Endothelial cell (in vitro differentiated cells): Measurements from ENCODE around the gene TAF3. TPM values are rescaled to one million over a fixed set of nuclear protein-coding genes. Genes with fewer than 3 reads are reported as not detected.

Experiments used
- DNase-seq: peaks from one replicate; pipeline ENCODE4 v3.0.0; 2021; ENCODE audit warnings: low spot score
- H3K27ac Mint-ChIP-seq: one replicate; pipeline ENCODE4 v1.8.0; 2021; ENCODE audit warnings: mixed read lengths, inconsistent platforms; ENCODE audit not compliant: unreplicated experiment
- H3K27me3 Mint-ChIP-seq: one replicate; pipeline ENCODE4 v1.8.0; 2021; ENCODE audit warnings: mild to moderate bottlenecking, moderate library complexity, mixed read lengths, inconsistent platforms; ENCODE audit not compliant: unreplicated experiment
- H3K36me3 Mint-ChIP-seq: one replicate; pipeline ENCODE4 v1.8.0; 2021; ENCODE audit warnings: mild to moderate bottlenecking, low read depth, mixed read lengths, inconsistent platforms; ENCODE audit not compliant: unreplicated experiment
- H3K4me1 Mint-ChIP-seq: one replicate; pipeline ENCODE4 v1.8.0; 2021; ENCODE audit warnings: mild to moderate bottlenecking, mixed read lengths, inconsistent platforms; ENCODE audit not compliant: unreplicated experiment
- H3K4me3 Mint-ChIP-seq: one replicate; pipeline ENCODE4 v1.8.0; 2021; ENCODE audit warnings: mild to moderate bottlenecking, mixed read lengths, inconsistent platforms; ENCODE audit not compliant: unreplicated experiment
- H3K9me3 Mint-ChIP-seq: one replicate; pipeline ENCODE4 v1.8.0; 2021; ENCODE audit warnings: mixed read lengths, inconsistent platforms; ENCODE audit not compliant: unreplicated experiment
- total RNA-seq: library from RNA; stranded (reverse); fragmentation: NEBNext Ultra II Directional; extraction: Animal tissue kit (Norgen Biotek cat#: 25700); gene quantifications from one replicate; pipeline ENCODE4 v1.2.1, GENCODE V29; 2021; ENCODE audit not compliant: unreplicated experiment
- TF ChIP-seq, protein P1 (sequence below): fragments of 200-600 bp; sonication (generic); IDR thresholded peaks from one replicate; pipeline ENCODE4 v1.5.0; 2021; ENCODE audit warnings: antibody characterized with exemption; ENCODE audit not compliant: unreplicated experiment

TAF3 gene
- total RNA-seq, 1 donor from 2014 or later = 12.4 TPM

DNA sequence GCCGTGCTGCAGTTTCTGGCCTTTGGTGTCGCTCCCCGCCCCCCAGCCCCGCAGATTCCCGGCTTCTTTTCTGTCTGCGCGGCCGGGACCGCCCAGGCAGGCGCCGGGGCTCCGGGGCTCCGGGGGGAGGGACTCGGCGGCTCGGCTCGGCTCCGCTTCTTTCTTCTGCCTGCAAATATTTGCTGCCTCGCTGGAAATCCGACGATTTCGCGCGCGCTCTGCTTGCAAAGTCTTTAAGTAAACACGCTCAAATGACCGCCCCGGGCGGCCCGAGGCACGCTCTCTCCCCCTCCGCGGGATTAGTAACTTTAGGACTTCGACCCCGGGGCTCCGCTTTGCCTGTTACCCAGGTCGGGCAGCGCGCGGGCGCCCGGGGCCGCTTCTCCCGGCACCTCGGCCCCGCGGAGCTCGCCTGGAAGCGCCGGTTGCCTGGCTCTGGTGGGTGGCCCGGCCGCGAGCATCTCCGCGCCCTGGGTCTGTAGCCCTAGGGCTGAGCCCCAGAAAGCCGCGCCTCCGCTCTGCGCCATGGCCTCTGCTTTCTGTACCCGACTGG lies 232.3 kb downstream of the TAF3 start:
- H3K36me3 Mint-ChIP-seq = no peaks in the 10 kb centered on the region
- H3K4me1 Mint-ChIP-seq = peaks cover 46% of the 10 kb centered on the region
- H3K27ac Mint-ChIP-seq = no peak overlapping the region
- DNase-seq = no peak
- TF ChIP-seq, protein P1, sequence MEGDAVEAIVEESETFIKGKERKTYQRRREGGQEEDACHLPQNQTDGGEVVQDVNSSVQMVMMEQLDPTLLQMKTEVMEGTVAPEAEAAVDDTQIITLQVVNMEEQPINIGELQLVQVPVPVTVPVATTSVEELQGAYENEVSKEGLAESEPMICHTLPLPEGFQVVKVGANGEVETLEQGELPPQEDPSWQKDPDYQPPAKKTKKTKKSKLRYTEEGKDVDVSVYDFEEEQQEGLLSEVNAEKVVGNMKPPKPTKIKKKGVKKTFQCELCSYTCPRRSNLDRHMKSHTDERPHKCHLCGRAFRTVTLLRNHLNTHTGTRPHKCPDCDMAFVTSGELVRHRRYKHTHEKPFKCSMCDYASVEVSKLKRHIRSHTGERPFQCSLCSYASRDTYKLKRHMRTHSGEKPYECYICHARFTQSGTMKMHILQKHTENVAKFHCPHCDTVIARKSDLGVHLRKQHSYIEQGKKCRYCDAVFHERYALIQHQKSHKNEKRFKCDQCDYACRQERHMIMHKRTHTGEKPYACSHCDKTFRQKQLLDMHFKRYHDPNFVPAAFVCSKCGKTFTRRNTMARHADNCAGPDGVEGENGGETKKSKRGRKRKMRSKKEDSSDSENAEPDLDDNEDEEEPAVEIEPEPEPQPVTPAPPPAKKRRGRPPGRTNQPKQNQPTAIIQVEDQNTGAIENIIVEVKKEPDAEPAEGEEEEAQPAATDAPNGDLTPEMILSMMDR = no peak
- no peaks in the 10 kb centered on the region for H3K9me3 Mint-ChIP-seq
- H3K27me3 Mint-ChIP-seq = peaks cover 41% of the 10 kb centered on the region
- H3K4me3 Mint-ChIP-seq = peak overlapping the region; percentile 85

DNA sequence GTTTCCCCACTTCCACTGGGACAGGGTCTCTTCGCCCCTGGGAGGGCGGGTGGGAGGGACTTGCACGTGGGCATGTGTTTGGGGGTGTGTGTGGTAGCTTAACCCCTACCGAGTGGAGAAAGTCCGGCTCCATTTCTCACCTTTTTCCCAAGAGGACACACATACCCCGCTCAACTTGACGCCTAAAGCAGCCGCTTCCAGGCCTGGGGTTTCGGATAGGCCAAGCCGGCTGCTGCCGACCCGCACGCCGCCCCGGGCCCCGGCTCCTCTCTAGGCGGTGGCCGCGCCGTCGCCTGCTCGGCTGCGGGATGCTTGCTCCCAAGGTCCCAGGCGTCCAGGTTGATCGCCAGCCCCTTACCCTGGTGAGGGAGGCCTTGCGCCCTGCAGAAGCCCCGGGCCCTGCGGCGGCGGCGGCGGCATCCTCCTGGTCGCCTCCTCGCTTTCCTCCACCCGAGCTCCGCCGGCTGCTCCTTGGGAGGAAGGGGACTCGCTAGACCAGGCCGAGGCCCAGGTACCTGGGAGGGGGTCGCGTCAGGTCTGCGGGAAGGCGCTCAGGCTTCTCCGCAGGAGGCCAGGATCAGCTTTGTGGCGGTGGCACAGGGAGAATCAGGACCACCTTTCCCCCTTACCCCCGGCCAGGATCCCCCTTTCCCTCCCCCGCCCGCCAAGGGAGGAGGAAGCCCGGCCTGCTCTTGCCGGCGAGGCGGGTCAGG lies 233.0 kb downstream of the TAF3 start:
- DNase-seq = no peak
- TF ChIP-seq, protein P1 = no peak
- Mint-ChIP-seq H3K9me3 (no peaks in the 10 kb centered on the region), H3K4me1 (peaks cover 40% of the 10 kb centered on the region), H3K27me3 (peaks cover 36% of the 10 kb centered on the region), H3K36me3 (peaks cover under 1% of the 10 kb centered on the region), H3K27ac (no peak overlapping the region), H3K4me3 (no peak overlapping the region)

DNA sequence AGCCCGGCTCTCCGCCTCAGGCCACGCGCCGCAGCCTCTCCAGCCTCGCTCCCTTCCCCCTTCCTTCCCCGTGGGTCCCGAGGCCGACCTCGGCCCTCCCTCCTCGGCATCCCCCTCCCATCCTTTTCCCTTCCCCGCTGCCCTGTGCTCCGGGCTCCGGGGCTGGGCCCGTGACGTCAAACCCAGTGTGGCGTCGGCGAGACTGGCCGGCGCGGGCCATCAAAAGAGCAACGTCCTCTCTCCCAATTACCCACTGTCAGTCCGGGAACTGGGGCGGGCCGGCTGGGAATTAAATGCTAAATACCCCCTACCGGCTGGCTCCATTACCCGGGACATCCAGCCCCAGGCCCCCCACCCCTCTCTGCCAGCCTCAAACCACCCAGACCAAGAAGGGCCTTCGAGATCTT lies 233.5 kb downstream of the TAF3 start:
- peaks cover 33% of the 10 kb centered on the region for H3K27me3 Mint-ChIP-seq
- peak overlapping the region; percentile 87 for H3K4me3 Mint-ChIP-seq
- peaks cover 40% of the 10 kb centered on the region for H3K4me1 Mint-ChIP-seq
- TF ChIP-seq, protein P1 = no peak
- H3K9me3 Mint-ChIP-seq = no peaks in the 10 kb centered on the region
- H3K27ac Mint-ChIP-seq = no peak overlapping the region
- peaks cover 7% of the 10 kb centered on the region for H3K36me3 Mint-ChIP-seq
- no peak for DNase-seq

DNA sequence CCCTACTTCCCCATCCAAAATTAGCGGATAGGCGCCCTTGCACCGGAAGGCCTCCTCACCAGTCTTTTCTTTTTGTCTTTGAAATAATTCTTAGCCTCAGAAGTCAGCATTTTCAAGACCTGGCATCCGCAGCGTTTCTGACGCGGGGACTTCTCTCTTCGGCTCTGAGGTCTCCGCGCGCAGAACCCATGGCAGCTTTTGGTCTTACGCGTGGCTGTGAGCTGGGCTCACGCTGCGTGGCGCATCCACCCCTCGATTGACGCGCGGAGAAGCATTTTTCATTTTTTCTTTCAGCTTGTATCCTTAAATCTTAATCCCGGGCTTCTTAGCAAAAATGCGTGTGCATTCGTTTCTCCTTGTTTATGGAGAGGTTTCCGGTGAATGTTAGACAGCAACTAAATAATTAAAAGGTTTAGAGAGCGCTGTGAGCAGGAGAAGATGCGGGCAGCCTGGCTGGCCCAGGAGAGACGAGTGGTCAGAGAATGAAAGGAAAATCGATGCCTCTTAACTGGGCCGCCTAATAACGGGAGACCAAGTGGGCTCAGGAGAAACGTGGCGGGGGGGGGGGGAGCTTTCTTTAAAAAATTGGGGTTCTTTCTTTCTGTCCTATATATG lies 234.1 kb downstream of the TAF3 start:
- TF ChIP-seq, protein P1 = no peak
- no peak for DNase-seq
- no peaks in the 10 kb centered on the region for H3K9me3 Mint-ChIP-seq
- peaks cover 31% of the 10 kb centered on the region for H3K27me3 Mint-ChIP-seq
- peaks cover 38% of the 10 kb centered on the region for H3K4me1 Mint-ChIP-seq
- peaks cover 13% of the 10 kb centered on the region for H3K36me3 Mint-ChIP-seq
- peak overlapping the region; percentile 74 for H3K27ac Mint-ChIP-seq
- H3K4me3 Mint-ChIP-seq = peak overlapping the region; percentile 87

DNA sequence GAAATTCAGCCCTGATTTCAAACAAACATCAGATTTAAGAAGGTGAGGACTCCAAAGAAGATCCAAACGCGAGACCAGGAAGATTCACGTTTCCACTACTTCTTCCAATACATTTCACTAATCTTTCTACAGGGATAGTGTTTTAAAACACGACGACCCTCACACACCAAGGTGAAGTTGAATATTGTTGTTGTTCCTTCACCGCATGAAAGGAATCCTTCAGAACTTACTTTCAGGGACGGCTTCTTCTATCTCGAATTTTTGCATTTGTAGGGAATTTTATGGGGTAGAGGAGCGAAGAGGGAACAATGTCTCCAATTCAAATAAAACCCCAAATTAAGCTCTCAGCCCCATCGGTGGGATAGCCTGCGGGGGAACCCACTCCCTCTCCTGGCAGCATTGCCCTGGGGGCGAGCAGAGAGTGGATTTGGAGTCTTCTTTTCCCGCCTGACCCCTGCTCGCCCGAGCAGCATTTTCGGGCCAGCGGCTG lies 234.7 kb downstream of the TAF3 start:
- Mint-ChIP-seq H3K9me3 (no peaks in the 10 kb centered on the region), H3K27ac (peak overlapping the region; percentile 16), H3K4me1 (peaks cover 32% of the 10 kb centered on the region), H3K36me3 (peaks cover 15% of the 10 kb centered on the region), H3K4me3 (peak overlapping the region; percentile 87), H3K27me3 (peaks cover 27% of the 10 kb centered on the region)
- no peak for DNase-seq
- TF ChIP-seq, protein P1 = no peak
